WTC11 (cell line): Measurements from ENCODE around the gene JTB.

Experiments used
- CBFB ChIP-seq: sonication (generic); formaldehyde crosslinking; IDR thresholded peaks from 2 replicates; pipeline ENCODE4 v1.8.1; 2022; ENCODE audit warnings: mild to moderate bottlenecking, low read depth, missing genetic modification reagents
- ESRRA ChIP-seq: sonication (generic); formaldehyde crosslinking; IDR thresholded peaks from 2 replicates; pipeline ENCODE4 v1.8.1; 2022; ENCODE audit warnings: mild to moderate bottlenecking, missing genetic modification reagents, borderline replicate concordance
- MLX ChIP-seq: sonication (generic); formaldehyde crosslinking; IDR thresholded peaks from 2 replicates; pipeline ENCODE4 v1.8.1; 2023; ENCODE audit warnings: mild to moderate bottlenecking, missing genetic modification reagents, moderate library complexity
- PREB ChIP-seq: sonication (generic); formaldehyde crosslinking; IDR thresholded peaks from 2 replicates; pipeline ENCODE4 v1.8.1; 2022; ENCODE audit warnings: mild to moderate bottlenecking, missing genetic modification reagents, moderate library complexity, borderline replicate concordance
- SP1 ChIP-seq: sonication (generic); formaldehyde crosslinking; conservative IDR thresholded peaks from 2 replicates; pipeline ENCODE4 v1.8.1; 2022; ENCODE audit warnings: missing genetic modification reagents
- TF ChIP-seq, protein P1 (sequence below): sonication (generic); formaldehyde crosslinking; conservative IDR thresholded peaks from 2 replicates; pipeline ENCODE4 v1.8.1; 2023; ENCODE audit warnings: mild to moderate bottlenecking, low read depth, missing genetic modification reagents, moderate library complexity
- TF ChIP-seq, protein P2 (sequence below): fragments of 200-600 bp; IDR thresholded peaks from 2 replicates; pipeline ENCODE4 v1.8.0; 2022; ENCODE audit warnings: antibody characterized with exemption
- TF ChIP-seq, protein P3 (sequence below): sonication (generic); formaldehyde crosslinking; IDR thresholded peaks from 2 replicates; pipeline ENCODE4 v1.8.0; 2022; ENCODE audit warnings: mild to moderate bottlenecking, missing genetic modification reagents
- TF ChIP-seq, protein P4 (sequence below): sonication (generic); formaldehyde crosslinking; IDR thresholded peaks from 2 replicates; pipeline ENCODE4 v1.8.1; 2023; ENCODE audit warnings: mild to moderate bottlenecking, missing genetic modification reagents, borderline replicate concordance

DNA sequence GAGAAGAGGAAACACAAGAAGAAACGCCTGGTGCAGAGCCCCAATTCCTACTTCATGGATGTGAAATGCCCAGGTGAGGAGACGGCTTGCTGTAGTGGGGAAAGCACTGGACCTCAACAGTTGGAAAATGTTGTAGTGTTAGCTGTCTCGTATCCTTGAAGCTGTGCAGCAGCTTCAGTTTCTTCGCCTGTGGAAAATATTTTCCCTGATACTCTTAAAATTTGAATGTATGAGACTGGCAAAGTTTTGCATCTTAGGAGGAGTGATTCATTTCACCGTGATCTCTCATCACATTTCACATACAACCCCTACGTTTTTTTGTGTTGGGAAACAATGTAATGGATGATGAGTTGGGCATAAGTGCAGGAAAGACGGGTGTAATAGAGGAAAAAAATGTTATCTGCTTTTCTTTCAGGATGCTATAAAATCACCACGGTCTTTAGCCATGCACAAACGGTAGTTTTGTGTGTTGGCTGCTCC lies 13.7 kb upstream of the JTB start:
- TF ChIP-seq SP1 (CRISPR knock-in tag) (no peak), MLX (CRISPR knock-in tag) (no peak), CBFB (CRISPR knock-in tag) (no peak; the same call in 1 of the 2 replicates), PREB (CRISPR knock-in tag) (no peak), ESRRA (CRISPR knock-in tag) (no peak)
- TF ChIP-seq, protein P1, sequence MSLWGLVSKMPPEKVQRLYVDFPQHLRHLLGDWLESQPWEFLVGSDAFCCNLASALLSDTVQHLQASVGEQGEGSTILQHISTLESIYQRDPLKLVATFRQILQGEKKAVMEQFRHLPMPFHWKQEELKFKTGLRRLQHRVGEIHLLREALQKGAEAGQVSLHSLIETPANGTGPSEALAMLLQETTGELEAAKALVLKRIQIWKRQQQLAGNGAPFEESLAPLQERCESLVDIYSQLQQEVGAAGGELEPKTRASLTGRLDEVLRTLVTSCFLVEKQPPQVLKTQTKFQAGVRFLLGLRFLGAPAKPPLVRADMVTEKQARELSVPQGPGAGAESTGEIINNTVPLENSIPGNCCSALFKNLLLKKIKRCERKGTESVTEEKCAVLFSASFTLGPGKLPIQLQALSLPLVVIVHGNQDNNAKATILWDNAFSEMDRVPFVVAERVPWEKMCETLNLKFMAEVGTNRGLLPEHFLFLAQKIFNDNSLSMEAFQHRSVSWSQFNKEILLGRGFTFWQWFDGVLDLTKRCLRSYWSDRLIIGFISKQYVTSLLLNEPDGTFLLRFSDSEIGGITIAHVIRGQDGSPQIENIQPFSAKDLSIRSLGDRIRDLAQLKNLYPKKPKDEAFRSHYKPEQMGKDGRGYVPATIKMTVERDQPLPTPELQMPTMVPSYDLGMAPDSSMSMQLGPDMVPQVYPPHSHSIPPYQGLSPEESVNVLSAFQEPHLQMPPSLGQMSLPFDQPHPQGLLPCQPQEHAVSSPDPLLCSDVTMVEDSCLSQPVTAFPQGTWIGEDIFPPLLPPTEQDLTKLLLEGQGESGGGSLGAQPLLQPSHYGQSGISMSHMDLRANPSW (CRISPR knock-in tag): no peak
- TF ChIP-seq, protein P2, sequence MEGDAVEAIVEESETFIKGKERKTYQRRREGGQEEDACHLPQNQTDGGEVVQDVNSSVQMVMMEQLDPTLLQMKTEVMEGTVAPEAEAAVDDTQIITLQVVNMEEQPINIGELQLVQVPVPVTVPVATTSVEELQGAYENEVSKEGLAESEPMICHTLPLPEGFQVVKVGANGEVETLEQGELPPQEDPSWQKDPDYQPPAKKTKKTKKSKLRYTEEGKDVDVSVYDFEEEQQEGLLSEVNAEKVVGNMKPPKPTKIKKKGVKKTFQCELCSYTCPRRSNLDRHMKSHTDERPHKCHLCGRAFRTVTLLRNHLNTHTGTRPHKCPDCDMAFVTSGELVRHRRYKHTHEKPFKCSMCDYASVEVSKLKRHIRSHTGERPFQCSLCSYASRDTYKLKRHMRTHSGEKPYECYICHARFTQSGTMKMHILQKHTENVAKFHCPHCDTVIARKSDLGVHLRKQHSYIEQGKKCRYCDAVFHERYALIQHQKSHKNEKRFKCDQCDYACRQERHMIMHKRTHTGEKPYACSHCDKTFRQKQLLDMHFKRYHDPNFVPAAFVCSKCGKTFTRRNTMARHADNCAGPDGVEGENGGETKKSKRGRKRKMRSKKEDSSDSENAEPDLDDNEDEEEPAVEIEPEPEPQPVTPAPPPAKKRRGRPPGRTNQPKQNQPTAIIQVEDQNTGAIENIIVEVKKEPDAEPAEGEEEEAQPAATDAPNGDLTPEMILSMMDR: no peak
- TF ChIP-seq, protein P3, sequence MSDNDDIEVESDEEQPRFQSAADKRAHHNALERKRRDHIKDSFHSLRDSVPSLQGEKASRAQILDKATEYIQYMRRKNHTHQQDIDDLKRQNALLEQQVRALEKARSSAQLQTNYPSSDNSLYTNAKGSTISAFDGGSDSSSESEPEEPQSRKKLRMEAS (CRISPR knock-in tag): no peak
- TF ChIP-seq, protein P4, sequence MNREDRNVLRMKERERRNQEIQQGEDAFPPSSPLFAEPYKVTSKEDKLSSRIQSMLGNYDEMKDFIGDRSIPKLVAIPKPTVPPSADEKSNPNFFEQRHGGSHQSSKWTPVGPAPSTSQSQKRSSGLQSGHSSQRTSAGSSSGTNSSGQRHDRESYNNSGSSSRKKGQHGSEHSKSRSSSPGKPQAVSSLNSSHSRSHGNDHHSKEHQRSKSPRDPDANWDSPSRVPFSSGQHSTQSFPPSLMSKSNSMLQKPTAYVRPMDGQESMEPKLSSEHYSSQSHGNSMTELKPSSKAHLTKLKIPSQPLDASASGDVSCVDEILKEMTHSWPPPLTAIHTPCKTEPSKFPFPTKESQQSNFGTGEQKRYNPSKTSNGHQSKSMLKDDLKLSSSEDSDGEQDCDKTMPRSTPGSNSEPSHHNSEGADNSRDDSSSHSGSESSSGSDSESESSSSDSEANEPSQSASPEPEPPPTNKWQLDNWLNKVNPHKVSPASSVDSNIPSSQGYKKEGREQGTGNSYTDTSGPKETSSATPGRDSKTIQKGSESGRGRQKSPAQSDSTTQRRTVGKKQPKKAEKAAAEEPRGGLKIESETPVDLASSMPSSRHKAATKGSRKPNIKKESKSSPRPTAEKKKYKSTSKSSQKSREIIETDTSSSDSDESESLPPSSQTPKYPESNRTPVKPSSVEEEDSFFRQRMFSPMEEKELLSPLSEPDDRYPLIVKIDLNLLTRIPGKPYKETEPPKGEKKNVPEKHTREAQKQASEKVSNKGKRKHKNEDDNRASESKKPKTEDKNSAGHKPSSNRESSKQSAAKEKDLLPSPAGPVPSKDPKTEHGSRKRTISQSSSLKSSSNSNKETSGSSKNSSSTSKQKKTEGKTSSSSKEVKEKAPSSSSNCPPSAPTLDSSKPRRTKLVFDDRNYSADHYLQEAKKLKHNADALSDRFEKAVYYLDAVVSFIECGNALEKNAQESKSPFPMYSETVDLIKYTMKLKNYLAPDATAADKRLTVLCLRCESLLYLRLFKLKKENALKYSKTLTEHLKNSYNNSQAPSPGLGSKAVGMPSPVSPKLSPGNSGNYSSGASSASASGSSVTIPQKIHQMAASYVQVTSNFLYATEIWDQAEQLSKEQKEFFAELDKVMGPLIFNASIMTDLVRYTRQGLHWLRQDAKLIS: no peak
